Progenitor cell of endocrine pancreas (in vitro differentiated cells): ENCODE data around the gene ADAMTS2. TPM values are rescaled to one million over a fixed set of nuclear protein-coding genes. Genes with fewer than 3 reads are reported as not detected.

Experiments used
- DNase-seq: peaks from one replicate; pipeline ENCODE4 v3.0.0; 2021; ENCODE audit warnings: low spot score; ENCODE audit not compliant: unreplicated experiment
- H3K27ac Mint-ChIP-seq: 2 replicates; pipeline ENCODE4 v1.8.0; 2021; ENCODE audit warnings: mild to moderate bottlenecking, moderate library complexity, mixed read lengths
- H3K27me3 Mint-ChIP-seq: 2 replicates; pipeline ENCODE4 v1.8.0; 2021; ENCODE audit warnings: mixed read lengths
- H3K36me3 Mint-ChIP-seq: 2 replicates; pipeline ENCODE4 v1.8.0; 2022; ENCODE audit warnings: mixed read lengths; ENCODE audit not compliant: insufficient read depth
- H3K4me1 Mint-ChIP-seq: 2 replicates; pipeline ENCODE4 v1.8.0; 2021; ENCODE audit warnings: low read depth, mixed read lengths
- H3K4me3 Mint-ChIP-seq: 2 replicates; pipeline ENCODE4 v1.8.0; 2021; ENCODE audit warnings: low read depth, mild to moderate bottlenecking, moderate library complexity, mixed read lengths
- H3K9me3 Mint-ChIP-seq: 2 replicates; pipeline ENCODE4 v1.8.0; 2021; ENCODE audit warnings: low read depth, mixed read lengths
- total RNA-seq: library from RNA; stranded (reverse); gene quantifications from 2 replicates; pipeline ENCODE4 v1.2.1, GENCODE V29; 2021
- TF ChIP-seq, protein P1 (sequence below): fragments of 200-600 bp; sonication (generic); IDR thresholded peaks from one replicate; pipeline ENCODE4 v1.5.0; 2021; ENCODE audit warnings: antibody characterized with exemption, mild to moderate bottlenecking; ENCODE audit not compliant: unreplicated experiment

ADAMTS2 gene
- total RNA-seq, 1 donor from 2014 or later: 2.5 TPM

DNA sequence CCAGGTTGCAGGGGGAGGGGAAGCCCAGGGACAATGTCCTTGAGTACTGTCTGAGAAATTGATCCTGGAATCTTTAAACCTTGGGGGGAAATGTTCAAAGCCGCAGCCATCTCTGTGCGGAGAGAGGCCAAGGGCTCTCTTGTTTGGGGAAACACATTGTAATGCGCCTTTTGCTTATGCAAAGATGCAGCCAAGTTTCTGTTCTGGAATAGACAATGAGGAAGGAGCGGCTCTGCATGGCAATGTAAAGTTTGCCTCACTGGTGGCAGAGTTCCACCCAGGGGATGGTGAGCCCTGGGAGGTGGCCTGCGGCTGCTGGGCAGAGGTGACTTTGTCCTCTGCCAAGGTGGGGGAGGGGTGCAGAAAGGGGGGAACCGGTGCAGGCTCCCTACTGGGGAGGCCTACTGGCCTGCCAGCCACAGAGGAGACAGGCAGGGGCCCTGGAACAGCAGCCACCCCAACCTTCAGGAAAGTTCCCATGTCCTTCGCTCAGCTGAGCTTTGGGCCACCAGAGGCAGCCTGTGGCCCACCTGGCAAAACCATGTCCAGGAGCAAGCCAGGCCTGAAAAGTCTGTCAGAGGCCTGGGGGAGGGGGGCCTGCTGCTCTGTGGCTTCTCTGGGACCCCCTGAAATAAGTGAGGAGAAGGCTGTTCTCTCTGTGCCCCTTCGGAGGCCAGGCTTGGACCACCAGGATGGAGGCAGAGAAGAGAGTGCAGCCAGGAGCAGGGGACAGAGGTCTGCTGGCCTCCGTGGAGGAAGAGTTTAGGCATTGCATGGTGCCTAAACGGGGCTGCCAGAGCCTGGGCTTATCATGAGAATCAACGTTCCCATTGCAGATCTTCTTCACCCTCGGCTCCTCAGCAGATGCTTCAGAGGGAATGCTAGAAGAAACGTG, 157.3 kb downstream of the ADAMTS2 start:
- Mint-ChIP-seq H3K27me3 (no peaks in the 10 kb centered on the region), H3K27ac (no peak overlapping the region), H3K4me3 (no peak overlapping the region), H3K9me3 (no peaks in the 10 kb centered on the region), H3K36me3 (no peaks in the 10 kb centered on the region), H3K4me1 (no peaks in the 10 kb centered on the region)
- TF ChIP-seq, protein P1, sequence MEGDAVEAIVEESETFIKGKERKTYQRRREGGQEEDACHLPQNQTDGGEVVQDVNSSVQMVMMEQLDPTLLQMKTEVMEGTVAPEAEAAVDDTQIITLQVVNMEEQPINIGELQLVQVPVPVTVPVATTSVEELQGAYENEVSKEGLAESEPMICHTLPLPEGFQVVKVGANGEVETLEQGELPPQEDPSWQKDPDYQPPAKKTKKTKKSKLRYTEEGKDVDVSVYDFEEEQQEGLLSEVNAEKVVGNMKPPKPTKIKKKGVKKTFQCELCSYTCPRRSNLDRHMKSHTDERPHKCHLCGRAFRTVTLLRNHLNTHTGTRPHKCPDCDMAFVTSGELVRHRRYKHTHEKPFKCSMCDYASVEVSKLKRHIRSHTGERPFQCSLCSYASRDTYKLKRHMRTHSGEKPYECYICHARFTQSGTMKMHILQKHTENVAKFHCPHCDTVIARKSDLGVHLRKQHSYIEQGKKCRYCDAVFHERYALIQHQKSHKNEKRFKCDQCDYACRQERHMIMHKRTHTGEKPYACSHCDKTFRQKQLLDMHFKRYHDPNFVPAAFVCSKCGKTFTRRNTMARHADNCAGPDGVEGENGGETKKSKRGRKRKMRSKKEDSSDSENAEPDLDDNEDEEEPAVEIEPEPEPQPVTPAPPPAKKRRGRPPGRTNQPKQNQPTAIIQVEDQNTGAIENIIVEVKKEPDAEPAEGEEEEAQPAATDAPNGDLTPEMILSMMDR: no peak
- no peak for DNase-seq

DNA sequence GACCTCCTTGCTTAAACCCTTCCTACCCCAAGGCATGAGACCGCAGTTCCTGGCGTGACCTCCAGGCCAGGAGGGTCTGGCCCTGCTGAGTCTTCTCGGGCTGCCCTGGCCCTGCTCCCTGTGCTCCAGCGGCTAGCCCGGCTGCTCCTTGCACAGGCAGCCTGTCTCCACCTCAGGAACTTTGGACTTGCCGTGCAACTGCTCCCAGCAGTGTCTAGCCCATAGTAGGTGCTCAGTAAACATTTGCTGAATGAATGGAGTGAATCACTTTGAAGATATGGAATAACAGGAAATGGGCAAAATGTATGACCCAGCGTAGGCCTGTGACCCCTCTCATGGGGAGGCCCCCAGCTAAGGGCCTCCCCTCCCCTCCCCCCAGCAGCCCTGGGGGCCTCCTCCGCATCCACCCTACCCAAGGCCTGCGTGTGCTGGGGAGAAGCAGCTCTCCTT, 158.0 kb downstream of the ADAMTS2 start:
- Mint-ChIP-seq H3K27me3 (no peaks in the 10 kb centered on the region), H3K4me1 (no peaks in the 10 kb centered on the region), H3K4me3 (no peak overlapping the region), H3K36me3 (no peaks in the 10 kb centered on the region), H3K27ac (peak overlapping the region; percentile 64), H3K9me3 (no peaks in the 10 kb centered on the region)
- TF ChIP-seq, protein P1: peak; percentile 38
- no peak for DNase-seq

DNA sequence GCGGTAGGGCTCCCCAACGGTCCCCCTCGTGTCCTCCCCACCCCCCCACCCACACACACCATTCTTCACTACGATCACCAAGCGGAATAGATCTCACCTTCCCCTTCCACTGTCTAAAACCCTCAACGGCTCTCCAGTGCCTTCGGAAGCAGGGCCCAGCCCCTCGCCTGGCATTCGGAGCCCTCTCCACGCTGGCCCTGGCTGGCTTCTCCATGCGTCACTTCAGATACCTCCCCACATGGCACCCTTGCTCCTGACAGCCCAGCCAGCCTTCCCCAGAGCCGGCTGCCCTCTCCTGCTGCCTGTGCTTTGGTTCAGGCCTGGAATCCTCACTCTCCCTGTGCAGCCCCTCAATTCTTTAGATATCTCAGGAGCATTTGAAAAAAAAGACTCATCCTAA, 158.5 kb downstream of the ADAMTS2 start:
- no peak for DNase-seq
- TF ChIP-seq, protein P1: no peak
- no peaks in the 10 kb centered on the region for H3K9me3 Mint-ChIP-seq
- peak overlapping the region; percentile 64 for H3K27ac Mint-ChIP-seq
- no peaks in the 10 kb centered on the region for H3K36me3 Mint-ChIP-seq
- no peak overlapping the region for H3K4me3 Mint-ChIP-seq
- no peaks in the 10 kb centered on the region for H3K4me1 Mint-ChIP-seq
- no peaks in the 10 kb centered on the region for H3K27me3 Mint-ChIP-seq

DNA sequence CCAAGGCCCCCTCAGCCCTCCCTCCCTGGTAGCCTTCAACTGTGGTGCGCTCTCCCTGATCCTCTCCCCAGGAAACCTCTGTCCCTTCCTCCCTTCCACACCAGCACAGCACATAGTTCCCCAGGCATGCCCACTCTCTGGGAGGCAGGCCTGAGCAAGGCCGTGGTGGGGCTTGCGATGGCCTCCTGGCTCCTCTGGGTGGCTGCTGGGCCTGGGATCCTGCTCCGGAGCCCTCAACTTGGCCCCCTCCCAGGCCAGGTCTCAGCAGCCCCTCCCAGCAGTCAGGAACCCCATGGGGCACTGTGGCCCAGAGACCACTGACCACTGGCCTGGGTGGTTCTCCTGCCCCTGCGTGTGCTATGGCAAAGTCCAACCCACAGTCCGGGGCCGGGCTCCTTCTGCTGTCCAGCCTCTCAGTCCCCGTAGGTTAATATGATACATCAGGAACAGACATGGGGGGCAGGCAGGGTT, 159.3 kb downstream of the ADAMTS2 start:
- H3K27me3 Mint-ChIP-seq: no peaks in the 10 kb centered on the region
- H3K9me3 Mint-ChIP-seq: no peaks in the 10 kb centered on the region
- no peaks in the 10 kb centered on the region for H3K36me3 Mint-ChIP-seq
- no peak for DNase-seq
- no peak overlapping the region for H3K4me3 Mint-ChIP-seq
- TF ChIP-seq, protein P1: no peak
- no peak overlapping the region for H3K27ac Mint-ChIP-seq
- no peaks in the 10 kb centered on the region for H3K4me1 Mint-ChIP-seq

DNA sequence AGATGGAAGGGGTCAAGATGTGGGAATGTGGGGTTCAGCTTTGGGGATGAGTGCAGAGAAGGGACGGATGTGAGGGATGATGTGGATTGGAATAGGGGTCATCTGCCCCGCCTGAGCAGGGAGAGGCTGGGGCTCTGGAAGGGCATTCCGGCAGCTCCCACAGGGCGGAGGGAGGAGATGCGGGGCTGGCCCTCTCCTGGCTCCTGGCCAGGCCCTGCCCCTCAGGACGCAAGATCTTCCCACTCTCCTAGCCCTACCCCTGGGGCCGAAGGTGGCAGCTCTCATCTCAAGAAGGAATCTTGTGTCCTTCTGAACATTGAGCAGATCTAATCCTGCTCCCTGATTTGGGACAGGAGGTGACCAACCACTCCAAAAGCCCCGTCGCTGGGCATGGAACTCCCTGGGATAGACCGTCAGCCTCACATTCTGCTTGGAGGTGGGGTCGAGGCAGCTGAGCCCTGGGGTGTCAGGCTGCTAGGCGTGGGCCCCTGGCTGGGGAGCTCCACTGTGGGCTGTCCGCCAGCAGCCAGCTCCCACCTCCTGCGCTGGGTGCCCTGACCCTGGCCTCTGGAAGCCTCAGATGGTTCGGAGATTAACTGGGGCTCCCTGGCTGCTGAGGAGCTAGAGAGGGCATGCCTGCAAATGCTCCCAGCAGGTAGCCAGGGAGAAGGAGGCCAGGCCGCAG, 159.9 kb downstream of the ADAMTS2 start:
- DNase-seq: no peak
- no peaks in the 10 kb centered on the region for H3K4me1 Mint-ChIP-seq
- H3K27ac Mint-ChIP-seq: no peak overlapping the region
- no peaks in the 10 kb centered on the region for H3K27me3 Mint-ChIP-seq
- H3K4me3 Mint-ChIP-seq: no peak overlapping the region
- no peaks in the 10 kb centered on the region for H3K9me3 Mint-ChIP-seq
- H3K36me3 Mint-ChIP-seq: no peaks in the 10 kb centered on the region
- TF ChIP-seq, protein P1: no peak
